ENCODE results near the gene TNFSF10. TPM values are rescaled to one million over a fixed set of nuclear protein-coding genes. Genes with fewer than 3 reads are reported as not detected.

Gene TNFSF10
- total RNA-seq, 2 donors from 2014 or later, result 12.7 to 18.6 TPM

- ATAC-seq (no peak), DNase-seq (no peak)
- intact Hi-C loops (cut with DNase I), result no loop called here
These were observed 23.5 kb upstream of the TNFSF10 start for GRCh38 chr3:172546628-172547214.

GRCh38 chr3:172546105-172546504, 22.9 kb upstream of the TNFSF10 start:
- ATAC-seq (no peak), DNase-seq (no peak)
- intact Hi-C loops (cut with DNase I), result no loop called here

- no peak for ATAC-seq
- intact Hi-C loops (cut with DNase I), result no loop called here
- no peak for DNase-seq
These were observed 21.2 kb upstream of the TNFSF10 start for GRCh38 chr3:172544404-172544803.

- intact Hi-C loops (cut with DNase I), result no loop called here
- DNase-seq (no peak), ATAC-seq (no peak)
These were observed 20.7 kb upstream of the TNFSF10 start for GRCh38 chr3:172543884-172544283.

GRCh38 chr3:172543419-172543818, 20.2 kb upstream of the TNFSF10 start:
- DNase-seq (no peak), ATAC-seq (no peak)
- intact Hi-C loops (cut with DNase I), result no loop called here

GRCh38 chr3:172542999-172543398, 19.8 kb upstream of the TNFSF10 start:
- DNase-seq, result no peak
- intact Hi-C loops (cut with DNase I), result no loop called here

GRCh38 chr3:172541945-172542488, 18.8 kb upstream of the TNFSF10 start:
- no peak for ATAC-seq
- intact Hi-C loops (cut with DNase I), result no loop called here

More at GRCh38 chr3:172542999-172543398, 19.8 kb upstream of the TNFSF10 start:
- no peak for ATAC-seq

GRCh38 chr3:172540049-172540448, 16.8 kb upstream of the TNFSF10 start:
- DNase-seq (no peak), ATAC-seq (no peak)
- intact Hi-C loops (cut with DNase I), result no loop called here

More at GRCh38 chr3:172541945-172542488, 18.8 kb upstream of the TNFSF10 start:
- DNase-seq, result no peak

GRCh38 chr3:172539273-172539672, 16.0 kb upstream of the TNFSF10 start:
- intact Hi-C loops (cut with DNase I), result no loop called here
- ATAC-seq (no peak), DNase-seq (no peak)

GRCh38 chr3:172538368-172539151, 15.3 kb upstream of the TNFSF10 start:
- DNase-seq (no peak), ATAC-seq (no peak)
- intact Hi-C loops (cut with DNase I), result no loop called here

- intact Hi-C loops (cut with DNase I), result no loop called here
- ATAC-seq (no peak), DNase-seq (no peak)
These were observed 14.4 kb upstream of the TNFSF10 start for GRCh38 chr3:172537507-172538158.

- DNase-seq, result no peak
- no peak for ATAC-seq
- intact Hi-C loops (cut with DNase I), result no loop called here
These were observed 13.8 kb upstream of the TNFSF10 start for GRCh38 chr3:172536993-172537419.

GRCh38 chr3:172536505-172536904, 13.3 kb upstream of the TNFSF10 start:
- no peak for DNase-seq
- ATAC-seq, result no peak
- intact Hi-C loops (cut with DNase I), result no loop called here

GRCh38 chr3:172530566-172530965, 7.3 kb upstream of the TNFSF10 start:
- DNase-seq (no peak), ATAC-seq (no peak)
- intact Hi-C loops (cut with DNase I), result no loop called here

GRCh38 chr3:172530101-172530561, 6.9 kb upstream of the TNFSF10 start:
- no peak for DNase-seq
- no peak for ATAC-seq
- intact Hi-C loops (cut with DNase I), result no loop called here

GRCh38 chr3:172528677-172529076, 5.4 kb upstream of the TNFSF10 start:
- intact Hi-C loops (cut with DNase I), result no loop called here
- ATAC-seq, result no peak
- no peak for DNase-seq

GRCh38 chr3:172527306-172527705, 4.1 kb upstream of the TNFSF10 start:
- intact Hi-C loops (cut with DNase I), result no loop called here

GRCh38 chr3:172525116-172525613, 1.9 kb upstream of the TNFSF10 start:
- intact Hi-C loops (cut with DNase I), result no loop called here
- ATAC-seq, result no peak
- DNase-seq, result no peak

More at GRCh38 chr3:172527306-172527705, 4.1 kb upstream of the TNFSF10 start:
- ATAC-seq, result no peak
- no peak for DNase-seq

- ATAC-seq (no peak), DNase-seq (no peak)
- intact Hi-C loops (cut with DNase I), result no loop called here
These were observed 1.4 kb upstream of the TNFSF10 start for GRCh38 chr3:172524611-172525010.
